Progenitor cell of endocrine pancreas (in vitro differentiated cells): Measurements from ENCODE around the gene ZNF638. TPM values are rescaled to one million over a fixed set of nuclear protein-coding genes. Genes with fewer than 3 reads are reported as not detected.

Experiments
- DNase-seq: peaks from one replicate; pipeline ENCODE4 v3.0.0; 2021; ENCODE audit warnings: low spot score; ENCODE audit not compliant: unreplicated experiment
- H3K27ac Mint-ChIP-seq: 2 replicates; pipeline ENCODE4 v1.8.0; 2021; ENCODE audit warnings: mild to moderate bottlenecking, moderate library complexity, mixed read lengths
- H3K27me3 Mint-ChIP-seq: 2 replicates; pipeline ENCODE4 v1.8.0; 2021; ENCODE audit warnings: mixed read lengths
- H3K36me3 Mint-ChIP-seq: 2 replicates; pipeline ENCODE4 v1.8.0; 2022; ENCODE audit warnings: mixed read lengths; ENCODE audit not compliant: insufficient read depth
- H3K4me1 Mint-ChIP-seq: 2 replicates; pipeline ENCODE4 v1.8.0; 2021; ENCODE audit warnings: low read depth, mixed read lengths
- H3K4me3 Mint-ChIP-seq: 2 replicates; pipeline ENCODE4 v1.8.0; 2021; ENCODE audit warnings: low read depth, mild to moderate bottlenecking, moderate library complexity, mixed read lengths
- H3K9me3 Mint-ChIP-seq: 2 replicates; pipeline ENCODE4 v1.8.0; 2021; ENCODE audit warnings: low read depth, mixed read lengths
- total RNA-seq: library from RNA; stranded (reverse); gene quantifications from 2 replicates; pipeline ENCODE4 v1.2.1, GENCODE V29; 2021
- TF ChIP-seq, protein P1 (sequence below): fragments of 200-600 bp; sonication (generic); IDR thresholded peaks from one replicate; pipeline ENCODE4 v1.5.0; 2021; ENCODE audit warnings: antibody characterized with exemption, mild to moderate bottlenecking; ENCODE audit not compliant: unreplicated experiment

Gene ZNF638
- total RNA-seq, 1 donor from 2014 or later = 216 TPM

DNA sequence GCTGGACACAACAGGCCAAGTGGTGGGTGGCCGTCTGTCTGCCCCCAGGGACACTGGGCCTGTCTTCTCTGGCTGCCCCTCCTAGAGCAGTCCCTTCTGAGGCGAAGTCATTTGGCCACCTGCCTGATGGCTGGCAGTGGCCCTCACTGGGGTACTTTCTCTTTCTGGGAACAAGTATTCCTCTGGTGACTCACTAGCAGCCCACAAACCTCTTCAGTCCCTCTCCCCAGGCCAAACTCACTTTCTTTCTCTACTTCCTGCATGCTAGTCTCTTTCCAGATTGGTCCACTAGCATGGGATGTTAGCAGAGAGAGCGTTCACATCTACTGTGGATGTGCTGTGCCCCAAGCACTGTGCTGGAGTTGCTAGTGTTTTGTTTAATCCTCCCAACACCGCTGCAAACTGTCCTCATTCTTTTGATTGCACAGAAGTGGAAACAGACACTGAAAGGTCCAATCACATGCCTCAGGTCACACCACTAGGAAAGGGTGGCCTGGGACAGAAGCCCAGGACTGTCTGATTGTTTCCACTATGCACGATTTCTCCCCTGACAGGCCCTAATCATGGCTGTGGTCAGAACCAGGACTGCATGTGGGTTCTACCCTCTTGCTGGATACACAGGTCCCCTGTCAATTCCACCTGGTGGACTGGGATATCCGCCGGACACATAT lies 127.0 kb downstream of the ZNF638 start:
- peaks cover 34% of the 10 kb centered on the region for H3K27me3 Mint-ChIP-seq
- H3K4me3 Mint-ChIP-seq = no peak overlapping the region
- H3K9me3 Mint-ChIP-seq = no peaks in the 10 kb centered on the region
- TF ChIP-seq, protein P1, sequence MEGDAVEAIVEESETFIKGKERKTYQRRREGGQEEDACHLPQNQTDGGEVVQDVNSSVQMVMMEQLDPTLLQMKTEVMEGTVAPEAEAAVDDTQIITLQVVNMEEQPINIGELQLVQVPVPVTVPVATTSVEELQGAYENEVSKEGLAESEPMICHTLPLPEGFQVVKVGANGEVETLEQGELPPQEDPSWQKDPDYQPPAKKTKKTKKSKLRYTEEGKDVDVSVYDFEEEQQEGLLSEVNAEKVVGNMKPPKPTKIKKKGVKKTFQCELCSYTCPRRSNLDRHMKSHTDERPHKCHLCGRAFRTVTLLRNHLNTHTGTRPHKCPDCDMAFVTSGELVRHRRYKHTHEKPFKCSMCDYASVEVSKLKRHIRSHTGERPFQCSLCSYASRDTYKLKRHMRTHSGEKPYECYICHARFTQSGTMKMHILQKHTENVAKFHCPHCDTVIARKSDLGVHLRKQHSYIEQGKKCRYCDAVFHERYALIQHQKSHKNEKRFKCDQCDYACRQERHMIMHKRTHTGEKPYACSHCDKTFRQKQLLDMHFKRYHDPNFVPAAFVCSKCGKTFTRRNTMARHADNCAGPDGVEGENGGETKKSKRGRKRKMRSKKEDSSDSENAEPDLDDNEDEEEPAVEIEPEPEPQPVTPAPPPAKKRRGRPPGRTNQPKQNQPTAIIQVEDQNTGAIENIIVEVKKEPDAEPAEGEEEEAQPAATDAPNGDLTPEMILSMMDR = no peak
- no peak overlapping the region for H3K27ac Mint-ChIP-seq
- no peaks in the 10 kb centered on the region for H3K36me3 Mint-ChIP-seq
- peaks cover 10% of the 10 kb centered on the region for H3K4me1 Mint-ChIP-seq
- no peak for DNase-seq

DNA sequence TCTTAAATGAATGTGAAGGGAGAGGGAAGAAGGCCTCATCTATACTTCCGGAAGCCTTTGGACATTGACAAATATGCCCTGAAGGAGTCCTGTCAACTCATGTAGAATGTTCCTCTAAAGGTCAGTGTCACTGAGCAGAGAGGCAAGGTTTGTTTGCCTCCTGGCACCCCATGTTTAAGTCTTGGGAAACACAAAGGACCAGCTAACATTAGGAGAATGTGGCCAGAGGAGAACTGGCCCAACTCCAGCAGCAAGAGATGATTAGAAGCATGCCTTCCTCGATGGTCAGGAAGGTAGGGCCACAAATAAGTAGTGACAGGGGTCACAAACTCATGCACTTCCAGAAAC lies 127.5 kb downstream of the ZNF638 start:
- no peak overlapping the region for H3K4me3 Mint-ChIP-seq
- DNase-seq = no peak
- H3K4me1 Mint-ChIP-seq = peaks cover 10% of the 10 kb centered on the region
- H3K27me3 Mint-ChIP-seq = peaks cover 31% of the 10 kb centered on the region
- TF ChIP-seq, protein P1 = no peak
- no peaks in the 10 kb centered on the region for H3K36me3 Mint-ChIP-seq
- H3K9me3 Mint-ChIP-seq = no peaks in the 10 kb centered on the region
- H3K27ac Mint-ChIP-seq = no peak overlapping the region

DNA sequence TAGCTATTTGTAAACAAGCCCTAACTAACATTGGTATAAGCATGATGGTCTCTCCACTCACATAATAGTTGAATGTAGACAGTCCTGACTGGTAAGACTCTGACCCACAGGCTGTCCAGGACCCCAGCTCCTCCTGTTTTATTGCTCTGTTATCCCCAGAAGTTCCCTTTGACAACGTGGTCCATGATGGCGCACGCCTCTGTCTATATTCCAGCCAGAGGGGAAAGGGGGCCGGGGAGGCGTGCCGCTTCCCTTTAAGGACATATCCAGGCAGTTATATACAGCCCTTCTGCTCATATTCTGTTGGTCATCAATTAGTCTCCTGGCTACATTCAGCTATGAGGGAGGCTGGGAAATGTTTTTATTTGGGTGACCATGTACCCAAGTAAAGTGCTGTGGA lies 128.5 kb downstream of the ZNF638 start:
- Mint-ChIP-seq H3K27me3 (peaks cover 21% of the 10 kb centered on the region), H3K36me3 (no peaks in the 10 kb centered on the region), H3K4me1 (peaks cover 10% of the 10 kb centered on the region), H3K4me3 (no peak overlapping the region), H3K9me3 (no peaks in the 10 kb centered on the region), H3K27ac (no peak overlapping the region)
- DNase-seq = no peak
- TF ChIP-seq, protein P1 = no peak

DNA sequence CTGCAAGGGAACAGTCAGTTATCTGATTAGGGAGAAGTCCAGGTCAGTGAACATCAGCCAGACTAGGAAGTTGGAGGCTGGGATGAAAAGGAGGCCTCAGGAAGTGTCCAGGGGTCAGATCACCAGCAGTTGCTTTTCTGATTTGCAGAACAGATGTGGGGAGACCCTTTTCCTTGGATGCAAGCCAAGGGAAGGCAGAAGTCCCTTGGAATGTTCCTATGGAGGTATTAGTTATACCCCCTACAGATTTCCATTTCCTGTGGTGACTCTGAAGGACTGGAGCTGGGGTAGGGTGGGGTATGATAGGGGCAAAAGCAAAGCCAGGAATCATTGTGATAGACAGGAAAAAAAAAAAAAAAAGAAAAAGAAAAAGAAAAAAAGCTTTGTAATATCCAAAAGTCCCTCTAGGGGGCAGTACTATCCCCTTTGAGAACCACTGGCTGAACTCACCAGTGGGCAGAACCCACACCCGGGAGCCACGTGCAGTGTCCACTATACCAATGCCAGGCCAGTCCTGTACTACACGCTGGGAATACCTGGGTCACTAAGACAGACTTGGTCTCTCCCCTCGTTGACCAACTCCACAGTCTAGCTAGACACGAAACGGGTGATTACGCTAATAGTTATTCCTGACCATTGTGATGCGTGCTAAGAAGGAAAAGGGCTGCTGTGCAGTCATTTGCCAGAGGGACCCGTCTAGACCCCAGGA lies 129.2 kb downstream of the ZNF638 start:
- Mint-ChIP-seq H3K36me3 (no peaks in the 10 kb centered on the region), H3K4me1 (peaks cover 9% of the 10 kb centered on the region), H3K4me3 (no peak overlapping the region), H3K27ac (no peak overlapping the region), H3K9me3 (no peaks in the 10 kb centered on the region), H3K27me3 (peaks cover 14% of the 10 kb centered on the region)
- no peak for DNase-seq
- TF ChIP-seq, protein P1 = peak; percentile 60

DNA sequence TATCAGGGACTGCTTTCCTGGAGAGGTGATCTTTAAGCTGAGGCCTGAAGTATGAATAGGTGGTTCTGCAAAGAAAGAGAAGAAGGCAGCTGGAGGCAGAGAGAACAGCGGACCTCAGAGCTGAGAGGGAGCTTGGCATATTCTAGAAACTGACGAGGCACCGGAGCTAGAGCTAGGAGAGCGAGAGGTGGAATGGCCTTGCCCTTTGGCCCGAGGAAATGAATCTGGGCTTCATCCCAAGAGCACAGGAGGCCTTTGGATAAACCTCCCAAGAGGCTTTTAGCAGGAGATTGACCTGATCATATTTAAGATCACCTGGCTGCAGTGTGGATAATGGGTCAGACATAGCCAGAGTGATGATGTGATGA lies 129.7 kb downstream of the ZNF638 start:
- peaks cover 12% of the 10 kb centered on the region for H3K27me3 Mint-ChIP-seq
- H3K4me3 Mint-ChIP-seq = no peak overlapping the region
- no peak overlapping the region for H3K27ac Mint-ChIP-seq
- no peaks in the 10 kb centered on the region for H3K36me3 Mint-ChIP-seq
- no peak for DNase-seq
- peaks cover 4% of the 10 kb centered on the region for H3K4me1 Mint-ChIP-seq
- TF ChIP-seq, protein P1 = no peak
- H3K9me3 Mint-ChIP-seq = no peaks in the 10 kb centered on the region
